ENCODE measurements around the gene TSPAN8.

GRCh38 chr12:71162832-71163763 is 5.3 kb upstream of the TSPAN8 start:
- no peak for TF ChIP-seq CTCF (conservative IDR thresholded peaks at IDR 0.05; ENCODE audit: low read depth in 2 of 2)
- TF ChIP-seq POLR2AphosphoS5 (IDR thresholded peaks at IDR 0.05; ENCODE audit: low read depth) = no peak
- TF ChIP-seq EZH2 (IDR thresholded peaks at IDR 0.05; ENCODE audit: low read depth, unreplicated experiment) = no peak
- TF ChIP-seq REST (IDR thresholded peaks at IDR 0.05; ENCODE audit: unreplicated experiment) = no peak
- no peak for TF ChIP-seq CREB1 (CRISPR knock-in tag; IDR thresholded peaks at IDR 0.05; ENCODE audit: low read depth)
- TF ChIP-seq JUNB (IDR thresholded peaks at IDR 0.05; ENCODE audit: unreplicated experiment) = no peak
- no peak for TF ChIP-seq EZH2phosphoT487 (IDR thresholded peaks at IDR 0.05; ENCODE audit: unreplicated experiment)

All from GM23338 (cell line).